Epithelial cell of esophagus (primary cell): ENCODE results near the gene PLCL2.

Experiments used
- DNase-seq: peaks from one replicate; pipeline ENCODE4 v3.0.0; 2010; ENCODE audit warnings: low read depth
- H3K4me3 ChIP-seq: 2 replicates; pipeline ENCODE4 v1.5.1; 2011; ENCODE audit warnings: mild to moderate bottlenecking, low read length, control low read depth
- TF ChIP-seq, protein P1 (sequence below): IDR thresholded peaks from 2 replicates; pipeline ENCODE4 v1.5.1; 2011; ENCODE audit warnings: low read depth, mild to moderate bottlenecking, low read length, control low read depth, inconsistent platforms; ENCODE audit not compliant: insufficient read depth; ENCODE audit errors: missing control alignments

PLCL2 gene

DNA sequence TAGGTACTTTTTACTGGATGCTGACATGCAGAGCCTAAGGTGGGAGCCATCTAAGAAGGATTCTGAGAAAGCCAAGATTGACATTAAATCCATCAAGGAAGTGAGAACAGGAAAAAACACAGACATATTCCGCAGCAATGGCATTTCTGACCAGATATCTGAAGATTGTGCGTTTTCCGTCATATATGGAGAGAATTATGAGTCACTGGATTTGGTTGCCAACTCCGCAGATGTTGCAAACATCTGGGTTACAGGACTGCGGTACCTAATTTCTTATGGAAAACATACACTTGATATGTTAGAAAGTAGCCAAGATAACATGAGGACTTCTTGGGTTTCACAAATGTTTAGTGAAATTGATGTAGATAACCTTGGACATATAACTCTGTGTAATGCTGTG lies 125.1 kb downstream of the PLCL2 start:
- TF ChIP-seq, protein P1, sequence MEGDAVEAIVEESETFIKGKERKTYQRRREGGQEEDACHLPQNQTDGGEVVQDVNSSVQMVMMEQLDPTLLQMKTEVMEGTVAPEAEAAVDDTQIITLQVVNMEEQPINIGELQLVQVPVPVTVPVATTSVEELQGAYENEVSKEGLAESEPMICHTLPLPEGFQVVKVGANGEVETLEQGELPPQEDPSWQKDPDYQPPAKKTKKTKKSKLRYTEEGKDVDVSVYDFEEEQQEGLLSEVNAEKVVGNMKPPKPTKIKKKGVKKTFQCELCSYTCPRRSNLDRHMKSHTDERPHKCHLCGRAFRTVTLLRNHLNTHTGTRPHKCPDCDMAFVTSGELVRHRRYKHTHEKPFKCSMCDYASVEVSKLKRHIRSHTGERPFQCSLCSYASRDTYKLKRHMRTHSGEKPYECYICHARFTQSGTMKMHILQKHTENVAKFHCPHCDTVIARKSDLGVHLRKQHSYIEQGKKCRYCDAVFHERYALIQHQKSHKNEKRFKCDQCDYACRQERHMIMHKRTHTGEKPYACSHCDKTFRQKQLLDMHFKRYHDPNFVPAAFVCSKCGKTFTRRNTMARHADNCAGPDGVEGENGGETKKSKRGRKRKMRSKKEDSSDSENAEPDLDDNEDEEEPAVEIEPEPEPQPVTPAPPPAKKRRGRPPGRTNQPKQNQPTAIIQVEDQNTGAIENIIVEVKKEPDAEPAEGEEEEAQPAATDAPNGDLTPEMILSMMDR, result no peak
- no peak overlapping the region for H3K4me3 ChIP-seq
- DNase-seq, result no peak

DNA sequence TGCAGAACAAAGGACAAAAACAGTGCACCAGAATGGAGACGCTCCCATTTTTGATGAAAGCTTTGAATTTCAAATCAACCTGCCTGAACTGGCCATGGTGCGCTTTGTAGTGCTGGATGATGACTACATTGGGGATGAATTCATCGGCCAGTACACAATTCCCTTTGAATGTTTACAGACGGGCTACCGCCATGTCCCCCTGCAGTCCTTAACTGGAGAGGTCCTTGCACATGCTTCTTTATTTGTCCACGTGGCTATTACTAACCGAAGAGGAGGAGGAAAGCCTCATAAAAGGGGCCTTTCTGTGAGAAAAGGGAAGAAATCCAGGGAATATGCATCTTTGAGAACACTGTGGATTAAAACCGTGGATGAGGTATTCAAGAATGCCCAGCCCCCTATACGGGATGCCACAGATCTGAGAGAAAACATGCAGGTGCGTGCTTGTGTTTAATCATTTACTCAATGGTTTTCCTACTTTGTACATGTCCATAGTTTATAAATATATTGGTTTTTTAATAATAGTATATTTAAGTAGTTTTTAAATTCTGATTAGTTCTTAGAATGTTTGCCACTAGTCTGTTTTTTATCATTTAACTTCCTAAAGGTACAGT lies 127.1 kb downstream of the PLCL2 start:
- DNase-seq, result peak; percentile 7

DNA sequence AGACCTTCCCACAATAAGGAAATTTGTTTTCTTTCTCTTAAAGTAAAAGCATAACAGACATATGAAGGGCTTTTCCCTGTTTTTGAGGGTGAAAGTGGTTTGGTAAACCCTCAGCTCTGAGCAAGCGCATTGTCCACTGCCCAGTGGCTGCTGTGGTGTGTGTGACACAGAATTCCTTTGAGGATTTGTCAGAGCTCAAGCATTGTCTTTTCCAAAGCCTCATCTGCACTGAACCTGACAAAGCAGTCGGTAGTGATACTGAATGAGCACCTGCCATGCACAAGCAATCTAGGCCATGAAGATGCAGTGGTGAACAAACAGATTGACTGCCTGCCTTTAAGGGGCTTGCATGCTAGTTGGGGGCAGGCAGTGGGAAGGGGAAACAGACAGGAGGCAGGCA lies 128.3 kb downstream of the PLCL2 start:
- no peak overlapping the region for H3K4me3 ChIP-seq
- peak; percentile 28 for DNase-seq
- TF ChIP-seq, protein P1, result no peak

More for the DNA sequence above, 127.1 kb downstream of the PLCL2 start:
- no peak overlapping the region for H3K4me3 ChIP-seq
- TF ChIP-seq, protein P1, result no peak

DNA sequence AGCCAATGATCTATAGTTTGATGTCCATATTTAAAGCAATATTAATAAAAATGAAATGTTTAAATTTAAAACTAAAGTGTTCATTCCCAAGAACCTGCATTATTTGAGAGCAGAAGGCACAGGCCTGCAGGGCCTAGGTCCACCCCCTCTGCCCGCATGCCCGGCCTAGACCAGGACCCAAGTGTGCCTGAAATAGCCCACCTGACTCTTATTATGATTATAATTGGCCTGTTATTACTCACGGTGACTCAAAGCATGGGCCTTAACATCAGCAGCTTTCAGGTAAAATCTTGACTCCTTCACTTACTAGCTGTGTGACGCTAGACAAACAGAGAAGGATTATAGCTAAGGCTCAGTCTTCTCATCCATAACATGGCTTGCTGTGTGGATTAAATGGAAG lies 128.8 kb downstream of the PLCL2 start:
- TF ChIP-seq, protein P1, result no peak

DNA sequence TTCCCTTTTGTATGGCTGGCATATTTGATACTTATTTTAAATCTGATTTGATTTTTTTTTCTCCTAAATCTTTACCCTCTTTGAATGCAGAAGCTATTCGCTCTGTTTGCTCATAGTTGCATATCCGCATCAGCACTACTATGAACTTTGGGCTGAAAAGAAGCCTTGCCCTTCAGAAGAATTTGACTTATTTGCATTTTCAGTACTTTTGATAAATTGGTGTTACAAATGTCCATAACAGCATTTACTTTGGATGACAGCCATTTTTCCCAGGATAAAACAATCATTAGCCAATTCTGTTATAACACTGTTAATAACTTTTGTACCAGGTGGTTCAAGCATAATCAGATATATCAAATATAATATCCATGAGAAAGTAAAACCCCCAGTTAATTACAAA lies 129.5 kb downstream of the PLCL2 start:
- DNase-seq, result no peak
- H3K4me3 ChIP-seq, result no peak overlapping the region
- TF ChIP-seq, protein P1, result no peak

More for the DNA sequence above, 128.8 kb downstream of the PLCL2 start:
- DNase-seq, result no peak
- H3K4me3 ChIP-seq, result no peak overlapping the region

DNA sequence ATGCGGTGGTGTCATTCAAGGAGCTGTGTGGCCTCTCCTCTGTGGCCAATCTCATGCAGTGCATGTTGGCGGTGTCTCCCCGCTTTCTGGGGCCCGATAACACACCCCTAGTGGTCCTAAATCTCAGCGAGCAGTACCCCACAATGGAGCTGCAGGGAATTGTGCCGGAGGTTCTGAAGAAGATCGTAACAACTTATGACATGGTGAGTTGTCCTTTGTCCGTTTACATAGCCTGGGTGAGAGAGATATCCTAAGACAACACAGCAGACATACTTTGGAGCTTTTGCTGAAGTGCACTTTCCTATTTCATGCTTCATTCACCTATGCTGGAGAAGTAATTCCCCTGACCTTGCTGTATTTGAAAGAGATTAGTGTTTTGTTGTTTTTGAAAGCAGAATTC lies 130.0 kb downstream of the PLCL2 start:
- DNase-seq, result no peak
- H3K4me3 ChIP-seq, result no peak overlapping the region

More for the DNA sequence above, 130.0 kb downstream of the PLCL2 start:
- TF ChIP-seq, protein P1, result no peak
